ENCODE measurements around the gene SPANXN1.
"Not testable (repeated sequence)": the region's sequence is repeated elsewhere in the genome, so short reads cannot be mapped to it uniquely, and the experiment has no call there.

The SPANXN1 gene

GRCh38 chrX:145247203-145247602, at the start of gene SPANXN1:
TSS of gene SPANXN1 (plus strand) at chrX:145247503. CDS start at chrX:145247587, 84 bp downstream.
- DNase-seq, result not testable (repeated sequence)

DNA sequence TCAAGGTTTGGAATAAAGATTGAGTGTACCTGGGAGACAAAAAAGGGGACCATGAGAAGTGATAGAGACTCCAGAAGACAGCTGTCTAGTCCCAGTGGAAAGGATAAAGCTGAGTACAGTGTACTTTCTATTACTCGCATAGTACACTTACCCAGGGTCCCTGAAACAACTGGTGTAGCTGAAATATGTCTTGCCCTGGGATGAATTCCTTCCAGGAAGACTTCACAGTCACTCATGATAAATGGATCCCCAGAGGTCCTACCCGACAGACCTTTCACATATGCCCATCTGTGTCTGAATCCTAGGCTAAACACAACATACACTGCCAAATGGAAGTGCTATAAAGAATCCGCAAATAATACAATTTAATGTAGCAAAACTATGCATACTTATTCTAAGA, 48.2 kb upstream of the SPANXN1 start:
- DNase-seq, result no peak

GRCh38 chrX:145213504-145213903, 33.8 kb upstream of the SPANXN1 start:
- DNase-seq, result no peak

GRCh38 chrX:145292218-145292617, 44.9 kb downstream of the SPANXN1 start:
- DNase-seq, result no peak

Measured in 8988T (cell line).